HTR-8/SVneo (cell line): ENCODE measurements around the gene CHCHD3.

ENCODE experiments used
- DNase-seq: peaks from one replicate; pipeline ENCODE4 v3.0.0; 2011; ENCODE audit warnings: low spot score, mixed read lengths; ENCODE audit not compliant: insufficient read length
- FAIRE-seq: peaks from 2 replicates; lab custom pipeline; 2011; peaks lifted over from hg19 to GRCh38; lab: Jason Lieb, UNC

The CHCHD3 gene

DNA sequence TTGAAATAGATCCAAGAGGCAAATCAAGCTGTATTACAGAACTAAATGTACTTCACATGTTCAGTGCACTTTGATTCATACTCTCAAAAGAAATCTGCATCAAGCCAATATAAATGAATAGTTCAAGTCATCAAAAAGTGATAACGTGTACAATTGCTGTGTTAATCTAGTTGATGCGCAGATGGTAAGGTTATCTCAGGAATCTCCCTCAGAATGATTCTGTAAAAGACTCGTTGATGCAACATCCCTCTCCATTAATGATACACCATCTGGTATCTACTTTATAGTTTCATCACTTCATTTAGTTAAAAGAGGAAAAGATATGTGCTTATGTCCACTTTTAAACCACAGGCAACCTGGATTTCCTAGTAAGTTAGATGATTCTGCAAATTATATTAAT lies 200.6 kb downstream of the CHCHD3 start:
- DNase-seq (no peak), FAIRE-seq (no peak)

- FAIRE-seq (no peak), DNase-seq (no peak)
Measured at GRCh38 chr7:132879579-132879978, 202.3 kb downstream of the CHCHD3 start.

GRCh38 chr7:132878204-132878919 lies 203.5 kb downstream of the CHCHD3 start:
- DNase-seq, result no peak
- FAIRE-seq, result no peak

GRCh38 chr7:132877573-132877972 lies 204.3 kb downstream of the CHCHD3 start:
- FAIRE-seq, result no peak
- no peak for DNase-seq

GRCh38 chr7:132876576-132876975 lies 205.3 kb downstream of the CHCHD3 start:
- FAIRE-seq (no peak), DNase-seq (no peak)

GRCh38 chr7:132872034-132872433 lies 209.9 kb downstream of the CHCHD3 start:
- no peak for FAIRE-seq
- DNase-seq, result no peak

GRCh38 chr7:132871419-132871818 lies 210.5 kb downstream of the CHCHD3 start:
- no peak for FAIRE-seq
- DNase-seq, result no peak

DNA sequence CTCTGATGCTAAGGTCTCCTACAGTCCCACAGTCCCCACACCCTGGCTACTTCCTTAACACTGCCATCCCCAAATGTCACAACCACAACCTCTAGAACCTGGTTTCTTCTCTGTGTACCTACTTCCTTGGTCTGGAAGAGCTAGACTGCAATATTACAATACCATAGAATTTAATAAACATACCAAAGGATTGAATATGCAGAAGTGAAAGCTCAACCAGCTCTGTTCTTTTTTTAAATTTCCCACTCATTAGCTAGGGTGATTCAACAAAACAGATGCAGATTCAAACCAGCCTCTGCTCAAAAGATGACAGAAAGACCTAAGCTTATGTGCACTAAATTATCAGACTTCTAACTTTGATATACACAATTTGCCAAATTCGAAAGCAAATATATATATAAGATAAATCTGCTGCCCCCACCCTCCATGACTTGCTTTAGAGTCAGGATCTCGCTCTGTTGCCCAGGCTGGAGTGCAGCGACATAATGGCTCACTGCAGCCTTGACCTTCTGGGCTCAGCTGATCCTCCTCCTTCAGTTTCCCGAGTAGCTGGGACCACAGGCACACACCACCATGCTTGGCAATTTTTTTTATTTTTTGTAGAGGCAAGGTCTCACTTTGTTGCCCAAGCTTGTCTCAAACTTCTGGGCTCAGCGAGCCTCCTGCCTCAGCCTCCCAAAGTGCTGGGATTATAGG lies 212.6 kb downstream of the CHCHD3 start:
- FAIRE-seq (no peak), DNase-seq (no peak)

- DNase-seq (no peak), FAIRE-seq (no peak)
Measured at GRCh38 chr7:132866551-132866950, 215.3 kb downstream of the CHCHD3 start.

- DNase-seq (no peak), FAIRE-seq (no peak)
Measured at GRCh38 chr7:132866144-132866531, 215.8 kb downstream of the CHCHD3 start.

DNA sequence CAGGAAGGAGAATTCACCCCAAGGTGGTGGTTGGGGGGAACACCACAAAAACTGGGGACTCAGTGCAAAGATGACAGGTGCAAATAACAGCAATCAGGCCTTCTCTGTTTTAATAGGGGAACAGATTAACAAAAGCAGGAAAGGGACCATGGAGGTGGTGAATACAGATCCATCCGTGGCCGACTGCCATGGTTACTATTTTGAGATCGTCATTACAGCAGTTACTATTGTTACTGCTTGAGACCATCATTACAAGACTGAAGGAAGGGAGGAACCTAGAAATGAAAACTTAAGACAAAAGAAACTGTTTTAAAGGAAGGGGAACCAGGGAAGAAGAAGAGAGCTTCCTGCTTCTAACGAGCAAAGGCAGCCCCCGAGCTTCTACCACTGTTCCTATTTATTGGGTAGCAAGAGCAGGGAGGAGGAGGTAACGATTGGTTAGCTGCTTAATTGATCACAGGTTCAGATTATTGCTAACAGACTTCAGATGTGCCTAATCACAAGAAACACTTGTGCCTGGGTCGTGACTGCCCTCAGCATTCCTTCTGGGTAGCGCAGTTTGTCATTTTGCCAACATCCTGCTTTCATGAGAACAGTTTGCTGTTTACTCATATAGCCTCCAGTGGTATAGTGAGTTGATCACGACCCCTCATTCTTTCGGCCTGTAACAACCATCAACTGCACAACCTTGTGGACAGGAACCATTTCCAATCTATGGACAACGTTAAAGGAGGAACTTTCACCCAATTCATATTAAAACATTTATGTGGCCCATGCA lies 216.3 kb downstream of the CHCHD3 start:
- no peak for DNase-seq
- no peak for FAIRE-seq

- FAIRE-seq (no peak), DNase-seq (no peak)
Measured at GRCh38 chr7:132861940-132862554, 219.8 kb downstream of the CHCHD3 start.

DNA sequence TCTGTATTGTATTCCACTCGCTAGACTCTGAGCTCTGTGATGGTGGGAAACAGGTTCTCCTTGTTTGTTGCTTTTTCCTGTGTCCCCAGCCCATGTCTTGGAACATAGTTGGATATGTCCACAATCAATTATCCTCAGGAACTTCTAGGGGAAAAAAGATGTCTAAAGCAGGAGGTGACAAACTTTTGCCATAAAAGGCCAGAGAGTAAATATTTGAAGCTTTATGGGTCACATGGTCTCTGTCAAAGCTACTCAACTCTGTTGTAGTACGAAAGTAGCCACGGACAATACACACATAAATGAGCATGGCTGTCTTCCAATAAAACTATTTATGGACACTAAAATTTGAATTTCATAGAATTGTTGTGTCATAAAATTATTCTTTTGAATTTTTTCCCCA lies 220.5 kb downstream of the CHCHD3 start:
- DNase-seq, result no peak
- no peak for FAIRE-seq

- no peak for FAIRE-seq
- no peak for DNase-seq
Measured at GRCh38 chr7:132859199-132859598, 222.7 kb downstream of the CHCHD3 start.

- DNase-seq (no peak), FAIRE-seq (no peak)
Measured at GRCh38 chr7:132858760-132859159, 223.1 kb downstream of the CHCHD3 start.

DNA sequence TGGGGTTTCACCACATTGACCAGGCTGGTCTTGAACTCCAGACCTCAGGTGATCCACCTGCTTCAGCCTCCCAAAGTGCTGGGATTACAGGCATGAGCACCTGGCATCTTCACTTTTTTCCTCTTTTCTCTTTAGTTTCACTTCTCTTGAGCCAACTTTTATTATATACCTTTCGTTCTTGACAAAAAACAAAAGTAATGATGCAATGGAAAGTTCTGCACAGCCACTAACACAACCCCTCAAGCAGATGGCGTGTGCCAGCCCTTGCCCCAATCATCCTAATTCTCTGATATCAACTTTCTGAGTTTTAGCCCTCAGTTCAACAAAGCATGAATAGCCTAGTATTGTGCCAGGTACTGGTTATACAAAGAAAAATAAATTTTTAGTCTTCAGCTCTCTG lies 223.6 kb downstream of the CHCHD3 start:
- FAIRE-seq (no peak), DNase-seq (no peak)

GRCh38 chr7:132857703-132858102 lies 224.2 kb downstream of the CHCHD3 start:
- no peak for FAIRE-seq

GRCh38 chr7:132857031-132857430 lies 224.9 kb downstream of the CHCHD3 start:
- no peak for DNase-seq
- FAIRE-seq, result no peak

More at GRCh38 chr7:132857703-132858102, 224.2 kb downstream of the CHCHD3 start:
- no peak for DNase-seq

DNA sequence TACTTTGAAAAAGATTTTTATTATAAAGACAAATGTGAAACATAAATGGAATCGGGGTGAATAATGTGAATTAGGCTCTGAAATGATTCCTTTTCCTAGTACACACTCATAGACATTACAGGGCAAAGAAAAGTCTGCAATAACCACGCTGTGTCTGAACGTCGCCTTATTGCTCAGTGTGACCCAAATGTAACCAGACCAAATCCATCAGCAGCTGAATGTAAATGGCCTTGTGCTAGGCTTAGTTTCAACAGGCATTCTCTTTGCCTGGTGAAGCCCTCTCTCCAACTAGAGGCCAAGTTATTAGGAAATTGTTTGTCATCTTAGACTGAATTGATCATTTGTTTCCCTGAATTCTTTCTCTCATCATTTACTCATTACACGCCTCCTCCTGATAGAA lies 225.5 kb downstream of the CHCHD3 start:
- no peak for FAIRE-seq
- DNase-seq, result no peak

- DNase-seq (no peak), FAIRE-seq (no peak)
Measured at GRCh38 chr7:132855901-132856300, 226.0 kb downstream of the CHCHD3 start.

DNA sequence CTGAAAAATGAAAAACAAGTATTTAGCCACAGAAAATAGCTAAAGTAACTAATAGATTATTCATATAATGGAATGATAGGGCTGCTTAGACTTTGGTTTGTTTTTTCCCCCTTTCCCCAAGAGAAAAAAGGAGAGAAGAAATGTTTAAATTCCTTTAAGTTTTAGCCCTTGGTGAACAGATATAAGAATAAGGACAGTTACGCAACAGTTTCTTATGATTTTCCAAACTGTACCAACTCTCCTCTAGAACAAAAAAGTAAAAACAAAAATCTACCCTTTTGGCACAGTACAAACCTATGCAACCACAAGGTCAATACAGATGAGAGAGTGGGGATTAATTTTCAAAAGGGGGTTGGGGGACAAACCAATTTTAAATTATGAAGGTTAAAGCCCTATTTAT lies 227.7 kb downstream of the CHCHD3 start:
- no peak for DNase-seq
- FAIRE-seq, result no peak
